CD14-positive monocyte (primary cell): Measurements from ENCODE around the gene PISD. TPM values are rescaled to one million over a fixed set of nuclear protein-coding genes. Genes with fewer than 3 reads are reported as not detected.

Source experiments
- DNase-seq, 3 donors: peaks; one replicate each; pipeline ENCODE4 v3.0.0-alpha.2; 2011 to 2022
- H2AFZ ChIP-seq: 2 replicates; pipeline ENCODE4 v1.6.0; 2012; ENCODE audit warnings: mild to moderate bottlenecking, low read depth, low read length, inconsistent platforms; ENCODE audit not compliant: insufficient read depth, poor library complexity, severe bottlenecking
- H3K27ac ChIP-seq, 2 donors: 1 replicate in 1 of 2; 2 replicates in 1 of 2; pipeline ENCODE4 v1.5.1; 2012 to 2013; ENCODE audit warnings: low read length in 2 of 2, control low read depth in 1 of 2, inconsistent platforms in 1 of 2, low read depth in 1 of 2, mild to moderate bottlenecking in 1 of 2
- H3K27me3 ChIP-seq, 2 donors: one replicate each; pipeline versions ENCODE4 v1.6.0 to v1.6.1; 2011 to 2013; ENCODE audit warnings: low read length in 2 of 2; ENCODE audit not compliant: control insufficient read depth in 2 of 2, insufficient read depth in 2 of 2
- H3K36me3 ChIP-seq, 2 donors: replicated peaks in 1 of 2; 1 replicate in 1 of 2; 2 replicates in 1 of 2; pipeline versions ENCODE4 v1.5.1 to v1.6.1; 2012 to 2013; ENCODE audit warnings: low read length in 2 of 2, control low read depth in 1 of 2, inconsistent platforms in 1 of 2, mild to moderate bottlenecking in 1 of 2; ENCODE audit not compliant: insufficient read depth in 2 of 2, control insufficient read depth in 1 of 2
- H3K4me1 ChIP-seq, 2 donors: 1 replicate in 1 of 2; 2 replicates in 1 of 2; pipeline versions ENCODE4 v1.5.1 to v1.6.1; 2012 to 2013; ENCODE audit warnings: low read length in 2 of 2, control low read depth in 1 of 2, inconsistent platforms in 1 of 2, mild to moderate bottlenecking in 1 of 2, moderate library complexity in 1 of 2; ENCODE audit not compliant: insufficient read depth in 2 of 2, control insufficient read depth in 1 of 2
- H3K4me2 ChIP-seq: replicated peaks from 2 replicates; pipeline ENCODE3; 2012; ENCODE audit warnings: low read length, moderate library complexity, mild to moderate bottlenecking; ENCODE audit not compliant: poor library complexity, severe bottlenecking; ENCODE audit errors: extremely low read depth
- H3K4me3 ChIP-seq, 3 experiments: fragments of 200-600 bp in 1 of 3; sonication (generic) in 1 of 3; replicated peaks in 1 of 3; 1 replicate in 2 of 3; 2 replicates in 1 of 3; pipeline ENCODE4 v1.5.1; 2011 to 2013; ENCODE audit warnings: low read length in 3 of 3, mild to moderate bottlenecking in 3 of 3, control low read depth in 2 of 3, low read depth in 2 of 3, inconsistent platforms in 1 of 3, moderate library complexity in 1 of 3
- H3K79me2 ChIP-seq: 2 replicates; pipeline ENCODE4 v1.6.0; 2012; ENCODE audit warnings: mild to moderate bottlenecking, control low read depth, inconsistent platforms, low read length, moderate library complexity; ENCODE audit not compliant: insufficient read depth
- H3K9ac ChIP-seq: 2 replicates; pipeline ENCODE4 v1.6.0; 2017; ENCODE audit warnings: low read length, mild to moderate bottlenecking; ENCODE audit not compliant: insufficient read depth, poor library complexity, severe bottlenecking
- H3K9me3 ChIP-seq, 2 donors: replicated peaks in 1 of 2; 1 replicate in 1 of 2; 2 replicates in 1 of 2; pipeline versions ENCODE4 v1.5.1 to v1.6.1; 2012 to 2013; ENCODE audit warnings: low read length in 2 of 2, control low read depth in 1 of 2; ENCODE audit not compliant: control insufficient read depth in 1 of 2, insufficient read depth in 1 of 2
- H4K20me1 ChIP-seq: 2 replicates; pipeline ENCODE4 v1.6.0; 2012; ENCODE audit warnings: mild to moderate bottlenecking, low read length, control low read depth, moderate library complexity; ENCODE audit not compliant: insufficient read depth
- H3K27ac Mint-ChIP-seq, 7 donors: one replicate each; pipeline ENCODE4 v1.8.0; 2020; ENCODE audit warnings: mild to moderate bottlenecking in 7 of 7, mixed read lengths in 7 of 7, moderate library complexity in 6 of 7, inconsistent platforms in 2 of 7
- H3K27me3 Mint-ChIP-seq, 3 donors: one replicate each; pipeline ENCODE4 v1.8.0; 2021 to 2022; ENCODE audit warnings: low read depth in 3 of 3, mild to moderate bottlenecking in 3 of 3, mixed read lengths in 3 of 3, moderate library complexity in 3 of 3, inconsistent platforms in 1 of 3
- H3K36me3 Mint-ChIP-seq, 2 donors: one replicate each; pipeline ENCODE4 v1.8.0; 2020; ENCODE audit warnings: mixed read lengths in 2 of 2, inconsistent platforms in 1 of 2, mild to moderate bottlenecking in 1 of 2
- H3K4me1 Mint-ChIP-seq: one replicate; pipeline ENCODE4 v1.8.0; 2020; ENCODE audit warnings: mild to moderate bottlenecking, mixed read lengths
- H3K4me3 Mint-ChIP-seq, 2 donors: one replicate each; pipeline ENCODE4 v1.8.0; 2020; ENCODE audit warnings: mild to moderate bottlenecking in 2 of 2, mixed read lengths in 2 of 2, moderate library complexity in 1 of 2
- H3K9me3 Mint-ChIP-seq, 7 donors: one replicate each; pipeline ENCODE4 v1.8.0; 2020 to 2022; ENCODE audit warnings: mixed read lengths in 7 of 7, mild to moderate bottlenecking in 6 of 7, moderate library complexity in 6 of 7, inconsistent platforms in 2 of 7
- CTCF ChIP-seq: fragments of 200-600 bp; IDR thresholded peaks from one replicate; pipeline ENCODE4 v1.8.0; 2022; ENCODE audit warnings: antibody characterized with exemption, mild to moderate bottlenecking
- WGBS: methylation state at CpG from one replicate; pipeline ENCODE4 v1.1.5; 2013; ENCODE audit warnings: missing lambda C conversion rate; ENCODE audit not compliant: insufficient coverage; 5-methylcytosine and 5-hydroxymethylcytosine counted together
- intact Hi-C, 2 donors: fragments of 100-400 bp; cut with micrococcal nuclease; formaldehyde crosslinking; loops; one replicate each; pipeline versions ENCODE4 v1.15.0 to v1.15.1; 2023
- polyA plus RNA-seq, 3 donors: library from polyadenylated mRNA; depleted of rRNA in 1 of 3; unstranded in 2 of 3; stranded (reverse) in 1 of 3; fragments of 300-500 nt in 2 of 3; fragments of >200 nt in 1 of 3; fragmentation: Illumina TruSeq in 2 of 3; gene quantifications; 1 replicate in 2 of 3; 2 replicates in 1 of 3; pipeline ENCODE4 v1.2.3, GENCODE V29; 2012 to 2021

The PISD gene
- polyA plus RNA-seq, 3 donors, result 38.1 to 112 (median 45.3) TPM

GRCh38 chr22:31628362-31628761 lies 33.7 kb downstream of the PISD start:
- Mint-ChIP-seq H3K4me3 (no peak overlapping the region), H3K36me3 (peaks cover 49 to 75% of the 10 kb centered on the region in 2 donors), H3K4me1 (peaks cover 40% of the 10 kb centered on the region), H3K27me3 (peaks cover 0 to under 1% (median 0%) of the 10 kb centered on the region in 3 donors), H3K9me3 (no peaks in the 10 kb centered on the region), H3K27ac (peak overlapping the region; percentile 36 to 86 (median 68))
- Histone ChIP-seq H4K20me1 (peaks cover 100% of the 10 kb centered on the region), H3K4me2 (no peak overlapping the region), H3K9me3 (no peaks in the 10 kb centered on the region), H3K36me3 (peaks cover 70 to 84% of the 10 kb centered on the region in 2 donors), H3K9ac (no peak overlapping the region), H3K4me3 (no peak overlapping the region), H2AFZ (no peak overlapping the region), H3K27me3 (no peaks in the 10 kb centered on the region), H3K79me2 (peaks cover 100% of the 10 kb centered on the region), H3K27ac (peak overlapping the region in 1 of 2 donors; percentile 75), H3K4me1 (peaks cover 33 to 44% of the 10 kb centered on the region in 2 donors)
- no CpG with 5 or more reads among the region's 1 CpG for WGBS
- no peak for TF ChIP-seq CTCF
- intact Hi-C loops, result no loop called here
- DNase-seq, result no peak

GRCh38 chr22:31627223-31627731 lies 34.7 kb downstream of the PISD start:
- Histone ChIP-seq H3K4me1 (peaks cover 27 to 33% of the 10 kb centered on the region in 2 donors), H3K27me3 (no peaks in the 10 kb centered on the region), H3K9ac (no peak overlapping the region), H3K27ac (peak overlapping the region in 1 of 2 donors; percentile 75), H2AFZ (no peak overlapping the region), H3K4me2 (no peak overlapping the region), H3K9me3 (no peaks in the 10 kb centered on the region), H4K20me1 (peaks cover 100% of the 10 kb centered on the region), H3K79me2 (peaks cover 100% of the 10 kb centered on the region), H3K4me3 (no peak overlapping the region), H3K36me3 (peaks cover 72 to 84% of the 10 kb centered on the region in 2 donors)
- peak overlapping the region in 6 of 7 donors; percentile 36 to 82 (median 76) for H3K27ac Mint-ChIP-seq
- intact Hi-C loops, result no loop called here
- no peaks in the 10 kb centered on the region for H3K27me3 Mint-ChIP-seq
- no peaks in the 10 kb centered on the region for H3K9me3 Mint-ChIP-seq
- peaks cover 32% of the 10 kb centered on the region for H3K4me1 Mint-ChIP-seq
- 93% methylated on average over 4 of the region's 8 CpGs for WGBS
- TF ChIP-seq CTCF, result no peak
- no peak overlapping the region for H3K4me3 Mint-ChIP-seq
- DNase-seq, result no peak
- H3K36me3 Mint-ChIP-seq, result peaks cover 46 to 74% of the 10 kb centered on the region in 2 donors
